AG08395 (cell line): ENCODE data around the gene KIAA1549.

Experiments
- DNase-seq: peaks from one replicate; pipeline ENCODE4 v3.0.0; 2012; ENCODE audit warnings: mixed read lengths, low spot score

KIAA1549 gene

DNA sequence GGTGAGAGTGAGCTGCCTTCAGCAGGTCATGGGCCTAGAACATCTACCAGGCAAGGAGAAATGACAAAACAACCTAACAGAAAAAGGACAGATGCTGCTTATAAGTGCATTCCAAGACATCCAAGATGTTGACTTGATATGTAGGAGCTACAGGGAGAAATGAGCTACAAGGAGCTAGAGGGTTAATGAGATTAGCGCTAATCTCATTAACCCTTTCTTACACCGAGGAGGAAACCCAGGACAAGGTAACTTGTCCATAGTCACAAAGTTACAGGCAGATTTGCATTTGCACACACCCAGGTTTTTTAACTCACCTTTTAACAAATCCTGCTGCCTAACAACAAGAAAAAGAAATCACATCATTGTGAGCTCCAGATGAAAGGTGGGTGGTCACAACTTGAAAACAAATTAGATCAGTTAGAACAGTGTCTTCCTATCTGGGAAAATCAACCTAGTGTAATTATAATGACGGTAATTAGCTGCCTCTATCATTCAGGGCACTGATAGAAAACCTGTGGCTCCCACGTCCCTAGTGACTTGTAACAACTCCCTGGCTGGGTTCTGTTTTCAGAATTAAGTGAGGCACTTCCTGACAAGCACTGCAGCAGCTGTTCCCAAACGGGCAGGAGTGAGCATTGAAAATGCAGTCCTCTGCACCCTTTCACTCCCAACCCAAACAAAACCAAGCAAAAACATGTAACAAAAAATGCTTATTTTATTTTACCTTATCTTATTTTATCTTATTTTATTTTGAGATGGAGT is 5.7 kb downstream of the KIAA1549 start:
- DNase-seq: no peak

DNA sequence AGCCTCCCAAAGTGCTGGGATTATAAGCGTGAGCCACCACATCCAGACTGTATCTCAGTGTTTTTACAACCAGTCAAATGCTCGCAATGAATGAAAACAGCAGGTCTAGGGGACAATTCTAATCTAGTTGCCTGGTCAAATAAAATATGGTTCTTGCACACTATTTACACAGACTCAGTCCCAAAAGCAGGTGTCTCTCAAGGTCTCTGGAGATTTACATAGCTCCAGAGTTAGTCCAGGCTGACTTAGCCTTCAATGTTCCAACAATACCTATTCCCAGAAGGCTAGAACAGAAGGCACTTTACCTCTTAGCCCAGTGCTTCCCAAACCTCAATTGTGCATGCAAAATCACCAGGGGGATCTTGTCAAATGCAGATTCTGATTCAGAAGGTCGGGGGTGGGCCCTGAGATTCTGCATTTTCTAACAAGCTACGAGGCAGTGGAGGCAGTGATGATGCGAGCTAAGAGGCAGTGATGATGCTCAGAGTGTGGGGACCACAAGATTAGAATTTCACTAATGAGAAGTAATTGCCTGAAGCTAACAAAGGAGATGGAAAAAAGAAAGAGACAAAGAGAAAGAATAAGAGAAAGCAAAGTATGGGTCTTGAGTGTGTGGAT is 6.4 kb downstream of the KIAA1549 start:
- DNase-seq: no peak

DNA sequence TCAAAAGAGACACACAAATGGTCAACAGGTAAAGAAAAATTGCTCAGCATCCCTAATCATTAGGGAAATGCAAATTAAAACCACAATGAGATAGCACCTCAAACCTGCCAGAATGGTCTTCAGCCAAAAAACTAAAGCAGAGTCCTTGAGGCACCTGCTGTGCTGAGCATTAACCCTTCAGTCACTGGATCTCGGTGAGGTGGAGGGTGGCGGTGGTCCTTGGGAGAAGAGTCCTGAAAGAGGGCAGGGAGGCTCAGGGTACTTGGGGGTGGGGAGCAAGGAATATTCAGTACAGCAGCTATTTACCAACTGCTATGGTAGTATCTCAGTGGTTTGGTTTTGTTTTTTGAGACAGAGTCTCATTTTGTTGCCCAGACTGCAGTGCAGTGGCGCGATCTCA is 7.1 kb downstream of the KIAA1549 start:
- no peak for DNase-seq

DNA sequence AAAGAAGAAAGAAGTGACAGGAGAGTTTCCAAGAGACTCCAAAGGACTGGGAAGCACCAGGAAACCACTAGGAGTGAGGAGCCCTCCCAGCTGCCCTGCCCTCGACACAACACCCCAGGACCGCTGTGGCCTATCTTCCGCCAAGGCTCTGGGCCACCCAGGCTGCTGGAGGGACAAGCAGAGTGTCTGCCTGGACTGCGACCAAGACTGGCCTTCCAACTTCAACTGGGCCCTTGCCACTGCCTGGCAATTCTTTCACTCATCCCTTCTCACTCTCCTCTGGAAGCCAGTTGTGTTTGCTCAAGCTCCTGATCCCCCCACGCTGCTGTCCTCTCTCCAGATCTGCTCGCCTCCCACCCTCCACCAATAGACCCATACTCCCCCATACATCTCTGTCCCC is 10.2 kb downstream of the KIAA1549 start:
- no peak for DNase-seq

DNA sequence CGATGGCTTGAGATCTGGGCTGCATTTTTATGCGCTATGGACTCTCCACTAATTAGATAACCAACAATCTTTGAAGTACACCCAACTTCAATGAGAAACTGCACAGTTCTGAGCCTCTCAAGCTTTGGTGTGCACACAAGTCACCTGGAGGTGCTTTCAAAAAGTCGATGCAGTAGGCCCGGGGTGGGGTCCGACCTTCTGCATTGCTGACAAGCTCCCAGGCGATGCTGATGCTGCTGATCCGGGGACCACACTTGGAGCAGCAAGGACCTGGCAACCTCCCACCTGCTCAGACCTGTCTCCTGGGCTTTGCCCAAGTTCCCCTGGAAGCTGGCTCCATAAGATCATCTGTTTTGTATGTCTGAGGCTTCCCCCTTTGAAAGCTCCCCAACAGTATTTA is 10.7 kb downstream of the KIAA1549 start:
- no peak for DNase-seq

DNA sequence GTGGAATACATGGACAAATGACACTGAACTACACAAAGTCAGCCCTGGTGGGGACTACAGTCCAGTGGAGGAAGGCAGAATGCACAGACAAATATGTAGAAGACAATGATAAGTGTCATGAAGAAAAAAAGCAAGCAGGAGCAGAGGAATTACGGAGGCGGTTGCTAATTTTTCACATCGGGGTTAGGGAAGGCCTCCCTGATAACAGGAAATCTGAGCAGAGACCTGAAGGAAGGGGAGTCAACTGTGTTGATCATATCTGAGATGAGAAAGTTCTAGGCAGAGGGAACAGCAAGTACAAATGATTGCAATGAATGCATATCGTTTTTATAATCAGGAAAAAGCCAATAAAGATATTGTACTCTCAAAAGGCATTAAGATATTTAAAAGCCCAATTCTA is 14.0 kb downstream of the KIAA1549 start:
- DNase-seq: no peak

DNA sequence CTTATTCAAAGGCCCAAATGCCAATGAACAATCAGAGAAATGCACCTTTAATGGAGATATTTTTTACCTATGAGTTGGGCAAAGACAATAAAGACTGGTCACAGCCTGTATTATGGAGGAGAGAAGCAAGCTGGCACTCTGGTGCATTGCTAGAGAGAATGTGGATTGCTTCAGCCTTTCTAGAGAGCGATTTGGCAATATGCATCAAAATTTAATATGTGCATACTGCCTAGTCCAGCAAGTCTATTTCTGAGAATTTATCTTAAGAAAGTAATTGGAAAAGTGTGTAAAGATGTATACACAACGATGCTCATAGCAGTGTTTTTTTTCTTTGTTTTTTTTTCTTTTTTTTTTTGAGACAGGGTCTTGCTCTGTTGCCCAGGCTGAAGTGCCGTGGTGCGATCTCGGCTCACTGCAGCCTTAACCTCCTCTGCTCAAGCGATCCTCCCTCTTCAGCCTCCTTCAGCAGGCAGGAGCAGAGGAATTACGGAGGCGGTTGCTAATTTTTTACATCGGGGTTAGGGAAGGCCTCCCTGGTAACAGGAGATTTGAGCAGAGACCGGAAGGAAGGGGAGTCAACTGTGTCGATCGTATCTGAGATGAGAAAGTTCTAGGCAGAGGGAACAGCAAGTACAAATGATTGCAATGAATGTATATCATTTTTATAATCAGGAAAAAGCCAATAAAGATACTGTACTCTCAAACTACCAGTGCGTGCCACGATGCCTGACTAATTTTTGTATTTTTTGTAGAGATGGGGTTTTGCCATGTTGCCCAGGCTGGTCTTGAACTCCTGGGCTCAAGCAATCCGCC is 16.4 kb downstream of the KIAA1549 start:
- no peak for DNase-seq

DNA sequence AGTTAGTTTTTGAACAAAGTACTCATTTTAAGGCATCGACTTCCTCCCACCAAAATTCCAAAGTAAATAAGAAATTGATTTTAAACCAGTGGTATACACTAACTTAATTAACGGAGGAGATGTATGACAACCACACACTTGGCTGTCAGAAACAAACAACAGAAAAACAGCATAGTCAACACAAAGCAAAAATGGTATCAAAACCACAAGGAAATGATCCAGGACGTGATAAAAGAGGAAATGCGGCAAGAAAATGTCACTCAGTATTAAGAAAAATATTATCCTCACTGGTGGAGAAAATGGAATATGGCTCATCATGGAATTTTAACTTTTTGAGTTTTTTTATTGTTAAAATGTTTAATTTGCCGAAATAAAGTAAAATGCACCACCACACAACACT is 17.5 kb downstream of the KIAA1549 start:
- no peak for DNase-seq

DNA sequence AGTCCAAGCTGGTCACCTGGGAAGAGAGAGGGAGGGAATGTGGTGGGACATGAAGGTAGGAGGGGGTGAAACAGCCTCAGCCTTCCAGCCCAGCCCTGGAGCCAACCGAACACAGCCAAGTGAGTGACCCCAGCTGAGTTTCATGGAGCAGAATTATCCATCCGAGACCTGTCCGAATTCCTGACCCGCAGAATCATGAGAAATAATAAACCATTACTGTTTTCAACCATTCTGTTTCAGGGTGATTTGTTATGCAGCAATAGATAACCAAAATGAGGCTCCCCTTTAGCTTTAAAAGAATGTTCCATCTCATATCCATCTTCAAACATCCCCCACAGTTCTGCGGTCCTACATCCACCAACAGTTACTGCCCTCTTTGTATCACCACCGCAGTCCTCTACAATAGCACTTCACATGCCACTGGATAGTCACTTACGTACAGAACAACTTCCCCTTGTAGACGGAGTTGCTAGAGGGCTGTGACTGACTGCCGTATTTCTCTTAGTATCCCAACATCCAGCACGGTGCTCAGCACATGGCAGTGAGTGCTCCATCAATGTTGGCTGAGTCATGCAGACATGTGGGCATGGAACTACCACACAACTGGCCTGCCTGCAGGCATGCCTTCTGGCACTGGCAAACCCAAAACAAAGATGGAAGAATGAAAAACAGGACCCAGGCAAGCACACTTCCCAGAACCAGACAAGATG is 18.5 kb downstream of the KIAA1549 start:
- no peak for DNase-seq

DNA sequence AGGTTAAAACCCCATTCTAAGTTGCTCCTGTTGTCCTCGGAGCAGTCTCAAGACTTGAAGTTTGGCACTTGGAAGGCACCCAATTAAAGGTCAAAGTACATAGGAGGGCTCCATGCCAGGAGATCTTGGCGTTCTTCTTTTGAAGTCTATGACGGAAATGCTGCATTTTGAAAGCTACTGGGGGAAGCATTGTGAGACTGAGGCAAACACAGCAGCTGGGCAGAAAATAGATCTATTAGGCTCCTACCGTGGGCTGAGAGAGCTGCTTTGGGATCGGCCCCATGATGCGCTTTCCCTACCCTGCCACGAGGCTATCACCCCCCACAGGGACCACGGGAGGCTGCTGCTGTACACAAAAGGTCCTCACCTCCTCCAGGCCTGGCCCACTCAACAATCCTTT is 20.0 kb downstream of the KIAA1549 start:
- DNase-seq: no peak

DNA sequence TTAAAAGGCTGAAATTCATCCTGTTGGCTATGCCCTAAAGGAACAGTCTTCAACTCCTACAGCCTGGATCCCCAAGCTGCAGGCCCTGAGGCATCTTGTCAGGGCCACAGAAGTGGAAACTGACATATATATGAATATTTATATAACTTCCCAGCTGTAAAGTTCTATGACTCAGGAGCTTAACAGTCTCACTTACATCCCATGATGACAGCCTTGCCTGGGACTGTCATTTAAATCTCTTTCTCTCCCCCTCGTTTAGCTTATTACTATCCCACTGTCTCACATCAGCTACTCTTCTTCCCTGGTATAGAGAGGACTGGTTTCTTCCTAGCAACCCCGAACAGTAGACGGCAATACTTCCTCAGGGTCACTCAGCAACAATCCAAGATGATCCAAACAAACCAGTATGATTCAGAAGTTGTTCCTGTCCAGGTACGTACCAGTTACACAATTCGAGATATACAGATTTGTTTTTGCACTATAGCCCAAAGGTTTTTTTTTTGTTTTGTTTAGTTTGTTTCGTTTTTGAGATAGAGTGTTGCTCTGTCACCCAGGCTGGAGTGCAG is 22.7 kb downstream of the KIAA1549 start:
- DNase-seq: no peak

DNA sequence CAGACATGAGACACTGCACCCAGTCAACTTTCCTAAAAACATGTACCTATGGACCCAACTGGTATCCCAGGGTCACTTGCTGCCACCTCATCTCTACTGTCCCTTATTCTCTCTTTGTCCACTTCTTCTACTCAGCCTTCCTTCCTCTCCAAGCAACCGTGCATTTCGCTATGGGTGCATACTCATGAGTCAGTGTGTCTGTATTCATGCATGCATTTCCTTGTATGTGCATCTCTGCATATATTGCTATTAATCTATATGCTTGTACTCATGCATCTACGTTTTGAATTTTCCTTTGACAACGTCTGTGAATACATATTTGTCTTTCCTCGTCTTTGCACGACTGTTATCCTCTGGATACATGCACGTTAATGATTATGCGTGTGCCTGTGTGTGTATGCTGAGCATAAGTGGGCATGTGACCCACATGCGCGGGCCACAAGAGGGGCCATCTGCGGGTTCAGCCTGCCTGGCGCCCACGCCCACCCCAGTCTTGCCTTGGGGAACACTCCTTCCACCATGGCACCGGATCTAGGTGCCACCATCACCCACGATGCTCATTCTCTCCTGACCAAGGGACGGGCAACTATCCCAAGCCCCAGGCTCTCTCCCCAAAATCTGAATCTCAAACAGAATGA is 23.3 kb downstream of the KIAA1549 start:
- DNase-seq: no peak

DNA sequence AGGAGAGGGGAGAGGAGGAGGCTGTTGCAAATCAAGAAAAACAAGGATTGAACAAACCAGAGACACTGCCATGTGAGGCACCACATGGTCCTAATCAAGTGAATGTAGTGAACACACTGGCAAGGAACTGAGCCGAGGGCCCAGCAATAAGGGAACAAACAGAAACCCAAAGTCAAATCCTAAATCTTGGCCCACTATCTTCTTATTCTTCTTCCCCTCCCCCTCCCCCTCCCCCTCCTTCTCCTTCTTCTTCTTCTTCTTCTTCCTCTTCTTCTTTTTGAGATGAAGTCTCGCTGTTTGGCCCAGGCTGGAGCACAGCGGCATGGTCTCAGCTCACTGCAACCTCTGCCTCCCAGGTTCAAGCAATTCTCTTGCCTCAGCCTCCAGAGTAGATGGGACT is 24.0 kb downstream of the KIAA1549 start:
- no peak for DNase-seq

DNA sequence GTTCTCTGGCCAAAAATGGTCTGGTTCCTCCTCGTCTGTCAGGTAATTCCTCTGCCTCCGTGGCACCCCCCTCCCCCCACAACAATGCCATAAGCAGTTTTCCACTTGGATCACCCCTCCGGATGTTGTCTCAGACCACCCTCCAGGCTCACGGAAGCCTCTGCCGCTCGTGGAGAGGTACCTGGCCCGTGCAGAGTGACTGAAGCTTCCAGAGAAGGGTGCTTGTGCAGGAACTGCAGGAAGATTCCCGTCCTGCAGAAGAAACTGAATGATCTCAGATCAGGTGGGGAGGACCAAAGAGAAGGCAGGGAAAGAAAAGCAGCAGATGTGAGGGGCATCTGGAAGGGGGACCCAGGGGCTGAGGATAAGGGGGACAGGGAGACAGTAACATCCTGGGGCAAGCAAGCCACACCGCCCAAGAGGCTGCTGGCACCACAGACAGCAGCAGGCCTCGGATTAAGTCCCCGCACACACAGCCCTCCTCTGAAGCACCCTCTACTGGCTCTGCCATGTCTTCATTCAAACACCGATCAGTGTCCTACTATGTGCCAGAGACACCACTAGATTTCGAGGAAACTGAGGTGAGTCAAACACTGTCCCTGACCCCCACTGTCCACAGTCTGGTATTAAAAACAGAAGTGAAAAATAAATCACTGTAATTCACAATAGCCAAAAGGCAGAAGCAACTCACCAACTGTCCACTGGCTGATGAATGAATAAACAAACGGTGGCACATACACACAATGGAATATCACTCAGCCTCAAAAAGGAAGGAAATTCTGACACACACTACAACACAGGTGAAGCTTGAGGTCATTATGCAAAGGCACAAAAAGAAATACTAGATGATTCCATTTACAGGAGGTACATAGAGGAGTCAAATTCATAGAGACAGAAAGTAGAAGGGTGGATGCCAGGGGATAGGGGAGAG is 26.4 kb downstream of the KIAA1549 start:
- no peak for DNase-seq

DNA sequence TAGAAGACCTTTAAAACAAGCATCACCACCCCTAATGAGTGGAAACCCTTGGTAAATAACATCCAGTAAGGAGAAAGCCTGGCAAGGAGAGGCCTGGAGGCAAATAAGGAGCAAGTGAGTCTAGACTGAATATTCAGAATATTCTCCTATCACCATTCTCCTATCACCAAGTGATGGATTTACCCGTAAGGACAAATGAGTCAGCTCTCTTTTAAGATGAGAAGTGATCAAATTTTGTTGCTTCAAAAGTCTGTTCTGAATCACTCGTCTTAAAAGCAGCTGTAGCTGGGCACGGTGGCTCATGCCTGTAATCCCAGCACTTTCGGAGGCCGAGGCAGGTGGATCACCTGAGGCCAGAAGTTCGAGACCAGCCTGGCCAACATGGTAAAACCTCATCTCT is 28.4 kb downstream of the KIAA1549 start:
- no peak for DNase-seq

DNA sequence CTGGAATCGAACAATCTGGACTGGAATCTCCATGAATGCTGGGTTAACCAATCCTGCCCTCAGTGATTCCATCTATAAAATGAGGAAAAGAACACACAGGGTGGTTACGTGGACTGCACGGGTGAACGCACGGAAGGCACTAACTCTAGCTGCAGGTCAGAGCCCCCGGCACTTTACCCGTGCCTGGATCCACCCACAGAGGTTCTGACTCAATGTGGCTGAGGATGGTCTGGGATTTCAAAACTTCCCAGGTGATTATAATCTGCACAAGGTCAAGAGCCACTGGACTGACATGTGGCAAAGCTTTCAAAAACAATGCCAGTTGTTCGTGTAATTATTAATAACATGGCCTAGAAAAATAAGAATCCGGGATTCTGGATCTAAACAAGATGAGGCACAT is 29.2 kb downstream of the KIAA1549 start:
- DNase-seq: no peak

DNA sequence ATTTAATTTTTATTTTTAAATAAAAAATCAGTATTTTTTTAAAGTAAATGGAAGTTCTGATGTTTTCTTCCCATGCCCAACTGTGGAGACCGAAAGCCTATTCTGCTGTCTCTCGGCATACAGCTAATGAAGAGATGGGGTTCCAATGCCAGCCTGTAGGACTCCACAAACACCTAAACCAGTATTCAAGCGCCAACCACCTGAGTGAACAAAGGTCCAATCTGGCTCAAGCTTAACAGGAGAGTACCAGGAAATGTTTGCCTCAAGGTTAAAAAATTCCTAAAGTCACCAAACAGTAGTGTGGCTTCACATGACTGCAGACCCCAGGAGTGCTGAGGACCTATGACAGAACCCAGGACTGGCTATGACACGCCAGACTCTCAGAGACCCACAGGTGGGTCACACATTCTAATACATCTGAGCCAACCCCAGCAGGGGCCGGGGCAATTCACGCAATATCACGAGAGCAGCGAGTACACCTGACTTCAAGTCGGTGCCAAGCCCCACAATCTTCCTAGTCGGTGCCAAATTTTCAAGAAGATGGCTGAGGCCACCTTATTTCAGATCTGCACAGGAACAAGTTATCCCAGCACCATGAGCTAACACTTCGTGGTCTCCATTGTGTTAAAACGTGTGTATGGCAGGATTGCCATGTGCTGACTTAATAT is 31.6 kb downstream of the KIAA1549 start:
- no peak for DNase-seq

DNA sequence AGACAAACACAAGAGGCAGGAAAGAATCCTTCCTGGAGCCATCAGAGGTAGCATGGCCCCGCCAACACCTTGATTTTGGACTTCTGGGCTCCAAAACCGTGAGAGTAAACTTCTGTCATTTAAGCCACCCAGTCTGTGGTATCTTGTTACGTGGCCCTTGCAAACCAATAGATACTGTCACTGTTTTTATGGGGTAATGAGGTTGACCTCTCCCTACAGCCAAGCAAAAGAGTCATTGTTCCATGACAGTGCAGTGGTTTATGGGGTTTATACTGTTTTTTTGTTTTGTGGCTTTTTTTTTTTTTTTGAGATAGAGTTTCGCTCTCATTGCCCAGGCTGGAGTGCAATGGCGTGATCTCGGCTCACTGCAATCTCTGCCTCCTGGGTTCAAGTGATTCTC is 32.8 kb downstream of the KIAA1549 start:
- DNase-seq: no peak

DNA sequence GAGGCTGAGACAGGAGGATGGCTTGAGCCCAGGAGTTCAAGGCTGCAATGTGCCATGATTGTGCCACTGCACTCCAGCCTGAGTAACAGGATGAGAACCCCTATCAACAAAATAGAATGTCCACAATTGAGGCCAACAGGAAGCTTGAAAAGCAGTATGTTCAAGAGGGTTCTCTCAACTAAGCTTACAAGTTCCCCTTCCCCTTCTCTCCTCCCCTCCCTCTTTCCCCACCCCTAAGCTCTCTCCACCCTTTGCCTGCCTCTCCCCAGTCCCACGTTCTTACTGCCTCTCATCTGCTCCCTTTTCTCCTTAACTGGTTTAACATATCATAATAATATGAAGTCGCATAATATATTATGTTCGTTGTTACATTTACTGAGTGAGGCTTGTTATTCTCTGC is 35.4 kb downstream of the KIAA1549 start:
- no peak for DNase-seq

DNA sequence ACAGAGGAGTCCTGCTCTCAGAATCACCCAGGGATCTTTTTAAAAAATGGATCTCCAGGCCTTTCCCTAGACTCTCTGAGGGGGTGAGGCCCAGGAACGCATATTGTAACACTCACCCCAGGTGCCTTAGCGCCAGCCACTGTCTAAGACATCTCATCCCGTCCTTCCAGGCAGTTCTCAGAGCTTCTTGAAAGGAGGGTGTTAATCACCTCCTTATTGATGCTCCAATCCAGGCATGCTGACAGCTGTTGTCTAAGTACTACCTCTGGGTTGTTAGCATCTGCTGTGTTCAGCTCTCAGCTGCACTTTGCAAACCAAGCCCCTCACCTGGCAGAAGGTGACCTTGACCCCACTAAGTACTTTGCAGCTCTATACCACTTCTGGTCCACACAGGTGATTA is 36.0 kb downstream of the KIAA1549 start:
- DNase-seq: no peak
